HT1080 (cell line): ENCODE results near the gene ANP32B. TPM values are rescaled to one million over a fixed set of nuclear protein-coding genes. Genes with fewer than 3 reads are reported as not detected.

Source experiments
- DNase-seq: peaks from one replicate; pipeline ENCODE4 v3.0.0-alpha.2; 2015; ENCODE audit warnings: low read depth
- small RNA-seq: library from RNA; depleted of rRNA; stranded (forward); fragments of <200 nt; gene quantifications from one replicate; pipeline ENCODE3, GENCODE V24; 2014
- total RNA-seq: library from RNA; depleted of rRNA; stranded (reverse); fragments of >200 nt; shearing (Covaris generic); gene quantifications from 2 replicates; pipeline ENCODE4 v1.2.3, GENCODE V29; 2014; rRNA removed

Gene ANP32B
- total RNA-seq, 1 experiment from 2014 or later: 53.1 TPM

- DNase-seq: no peak
Measured at GRCh38 chr9:98064623-98065392, 81.7 kb downstream of the ANP32B start.

Small RNA genes lying within 50 kb of the gene (small RNA-seq; reads per million reads assigned to genes)
- gene RNU6-918P: not detected

Other genes with a start within 250 kb of the ANP32B start
- gene FOXE1, start 130.1 kb upstream of the ANP32B start, total RNA-seq: not detected in 2 replicates
- 18.0 and 20.1 TPM in 2 replicates for gene TRMO, start 60.8 kb upstream of the ANP32B start, total RNA-seq
- gene HEMGN, start 45.2 kb upstream of the ANP32B start, total RNA-seq: not detected in 2 replicates
- 92.2 and 93.3 TPM in 2 replicates for gene NANS, start 73.4 kb downstream of the ANP32B start, total RNA-seq
- 26.8 and 31.0 TPM in 2 replicates for gene TRIM14, start 135.9 kb downstream of the ANP32B start, total RNA-seq
- gene CORO2A, start 209.3 kb downstream of the ANP32B start, total RNA-seq: 9.2 and 12.5 TPM in 2 replicates